SK-N-SH (cell line): ENCODE results near the gene KCNG1.

Source experiments
- ELF1 ChIP-seq: IDR thresholded peaks from 2 replicates; pipeline ENCODE4 v1.4.0; 2012
- EZH2phosphoT487 ChIP-seq: fragments of 200-600 bp; sonication (generic); IDR thresholded peaks from 2 replicates; pipeline ENCODE4 v1.6.1; 2017; ENCODE audit warnings: low read depth, mixed run types, mild to moderate bottlenecking, antibody characterized with exemption, moderate library complexity, borderline replicate concordance
- POLR2AphosphoS5 ChIP-seq: IDR thresholded peaks from 2 replicates; pipeline ENCODE4 v1.6.1; 2012; ENCODE audit warnings: low read depth, low read length
- SMC3 ChIP-seq: IDR thresholded peaks from 2 replicates; pipeline ENCODE4 v1.6.1; 2012; ENCODE audit warnings: low read depth, low read length, improper control_type of control experiment
- TF ChIP-seq, protein P1 (sequence below): fragments of 200-600 bp; sonication (generic); IDR thresholded peaks from 2 replicates; pipeline ENCODE4 v1.6.1; 2017; ENCODE audit warnings: antibody characterized with exemption, mild to moderate bottlenecking, moderate library complexity
- TF ChIP-seq, protein P2 (sequence below): fragments of 150-350 bp; IDR thresholded peaks from 2 replicates; pipeline ENCODE4 v1.6.1; 2016; ENCODE audit warnings: mild to moderate bottlenecking, low read depth, low read length

DNA sequence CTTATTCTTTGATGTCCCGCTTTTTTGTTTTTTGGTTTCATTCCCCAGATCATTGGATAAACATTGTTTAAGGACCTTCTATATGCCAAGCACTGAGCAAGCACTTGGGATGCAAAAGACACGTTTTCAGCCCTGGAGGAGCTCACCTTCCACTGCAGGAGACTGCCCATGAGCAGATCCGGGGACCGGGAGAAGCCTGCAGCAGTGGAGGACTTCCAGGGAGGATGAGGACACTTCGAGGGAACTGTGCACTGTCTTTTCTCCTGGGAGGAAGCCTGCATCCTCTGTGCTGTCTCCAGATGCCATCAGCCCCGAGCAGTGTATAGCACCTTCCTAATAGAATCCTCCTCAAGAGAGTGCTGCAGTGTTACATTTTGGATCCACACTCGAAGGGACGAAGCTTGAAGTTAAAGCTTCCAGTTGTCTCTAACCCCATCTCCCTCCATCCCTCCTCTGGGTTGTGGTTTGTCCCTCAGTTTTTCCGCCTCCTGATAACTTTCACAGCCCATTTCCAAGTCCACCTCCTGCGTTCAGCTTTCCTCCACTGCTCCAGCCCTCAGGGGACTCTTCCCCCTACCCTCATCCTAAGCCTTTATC, 5.8 kb upstream of the KCNG1 start:
- TF ChIP-seq, protein P1, sequence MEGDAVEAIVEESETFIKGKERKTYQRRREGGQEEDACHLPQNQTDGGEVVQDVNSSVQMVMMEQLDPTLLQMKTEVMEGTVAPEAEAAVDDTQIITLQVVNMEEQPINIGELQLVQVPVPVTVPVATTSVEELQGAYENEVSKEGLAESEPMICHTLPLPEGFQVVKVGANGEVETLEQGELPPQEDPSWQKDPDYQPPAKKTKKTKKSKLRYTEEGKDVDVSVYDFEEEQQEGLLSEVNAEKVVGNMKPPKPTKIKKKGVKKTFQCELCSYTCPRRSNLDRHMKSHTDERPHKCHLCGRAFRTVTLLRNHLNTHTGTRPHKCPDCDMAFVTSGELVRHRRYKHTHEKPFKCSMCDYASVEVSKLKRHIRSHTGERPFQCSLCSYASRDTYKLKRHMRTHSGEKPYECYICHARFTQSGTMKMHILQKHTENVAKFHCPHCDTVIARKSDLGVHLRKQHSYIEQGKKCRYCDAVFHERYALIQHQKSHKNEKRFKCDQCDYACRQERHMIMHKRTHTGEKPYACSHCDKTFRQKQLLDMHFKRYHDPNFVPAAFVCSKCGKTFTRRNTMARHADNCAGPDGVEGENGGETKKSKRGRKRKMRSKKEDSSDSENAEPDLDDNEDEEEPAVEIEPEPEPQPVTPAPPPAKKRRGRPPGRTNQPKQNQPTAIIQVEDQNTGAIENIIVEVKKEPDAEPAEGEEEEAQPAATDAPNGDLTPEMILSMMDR = no peak
- TF ChIP-seq, protein P2, sequence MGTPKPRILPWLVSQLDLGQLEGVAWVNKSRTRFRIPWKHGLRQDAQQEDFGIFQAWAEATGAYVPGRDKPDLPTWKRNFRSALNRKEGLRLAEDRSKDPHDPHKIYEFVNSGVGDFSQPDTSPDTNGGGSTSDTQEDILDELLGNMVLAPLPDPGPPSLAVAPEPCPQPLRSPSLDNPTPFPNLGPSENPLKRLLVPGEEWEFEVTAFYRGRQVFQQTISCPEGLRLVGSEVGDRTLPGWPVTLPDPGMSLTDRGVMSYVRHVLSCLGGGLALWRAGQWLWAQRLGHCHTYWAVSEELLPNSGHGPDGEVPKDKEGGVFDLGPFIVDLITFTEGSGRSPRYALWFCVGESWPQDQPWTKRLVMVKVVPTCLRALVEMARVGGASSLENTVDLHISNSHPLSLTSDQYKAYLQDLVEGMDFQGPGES = no peak
- TF ChIP-seq EZH2phosphoT487 = no peak
- TF ChIP-seq POLR2AphosphoS5 = no peak
- no peak for TF ChIP-seq SMC3
- no peak for TF ChIP-seq ELF1
